Measurements from ENCODE around the gene YIPF1. TPM values are rescaled to one million over a fixed set of nuclear protein-coding genes. Genes with fewer than 3 reads are reported as not detected.

Gene YIPF1
- total RNA-seq, 4 donors from 2014 or later: 14.1 to 27.1 (median 17.6) TPM

DNA sequence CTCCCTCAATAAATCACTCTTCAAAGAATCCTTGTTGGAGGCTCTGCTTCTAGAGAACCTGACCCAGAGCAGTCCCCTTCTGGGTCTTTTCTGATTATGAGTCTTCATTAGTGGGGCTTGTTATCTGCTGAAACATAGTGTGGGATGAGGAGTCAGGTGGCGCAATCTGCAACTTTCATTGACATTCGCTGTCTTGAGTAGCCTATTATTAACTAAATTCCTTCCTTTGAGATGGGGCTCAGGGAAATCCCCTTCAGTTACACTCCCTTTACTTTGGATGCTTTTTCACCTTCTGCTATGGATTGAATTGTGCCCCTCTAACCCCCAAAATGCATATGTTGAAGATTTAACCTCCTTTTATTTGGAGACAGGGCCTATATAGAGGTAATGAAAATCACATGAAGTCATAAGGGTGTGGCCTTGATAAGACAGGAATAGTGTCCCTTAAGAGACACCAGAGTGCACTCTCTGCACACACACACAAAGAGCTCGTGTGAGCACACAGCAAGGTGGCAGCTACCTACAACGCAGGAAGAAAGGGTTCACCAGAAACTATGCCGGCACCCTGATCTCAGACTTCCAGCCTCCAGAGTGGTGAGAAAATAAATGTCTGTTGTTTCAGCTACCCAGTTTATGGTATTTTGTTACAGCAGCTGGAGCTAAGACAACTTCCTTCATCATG lies 23.9 kb upstream of the YIPF1 start:
- Histone ChIP-seq H3K27me3 (no peaks in the 10 kb centered on the region), H3K9me3 (no peaks in the 10 kb centered on the region), H3K4me1 (no peaks in the 10 kb centered on the region), H3K4me3 (no peak overlapping the region), H3K27ac (no peak overlapping the region), H3K36me3 (peaks cover 0 to 64% of the 10 kb centered on the region in 2 donors)
- WGBS, 2 donors (ENCODE audit: low coverage in 1 of 2): 84 to 85% methylated on average over 5 of the region's 5 CpGs
- no peak for TF ChIP-seq POLR2A (IDR thresholded peaks at IDR 0.05)
- TF ChIP-seq, protein P1, sequence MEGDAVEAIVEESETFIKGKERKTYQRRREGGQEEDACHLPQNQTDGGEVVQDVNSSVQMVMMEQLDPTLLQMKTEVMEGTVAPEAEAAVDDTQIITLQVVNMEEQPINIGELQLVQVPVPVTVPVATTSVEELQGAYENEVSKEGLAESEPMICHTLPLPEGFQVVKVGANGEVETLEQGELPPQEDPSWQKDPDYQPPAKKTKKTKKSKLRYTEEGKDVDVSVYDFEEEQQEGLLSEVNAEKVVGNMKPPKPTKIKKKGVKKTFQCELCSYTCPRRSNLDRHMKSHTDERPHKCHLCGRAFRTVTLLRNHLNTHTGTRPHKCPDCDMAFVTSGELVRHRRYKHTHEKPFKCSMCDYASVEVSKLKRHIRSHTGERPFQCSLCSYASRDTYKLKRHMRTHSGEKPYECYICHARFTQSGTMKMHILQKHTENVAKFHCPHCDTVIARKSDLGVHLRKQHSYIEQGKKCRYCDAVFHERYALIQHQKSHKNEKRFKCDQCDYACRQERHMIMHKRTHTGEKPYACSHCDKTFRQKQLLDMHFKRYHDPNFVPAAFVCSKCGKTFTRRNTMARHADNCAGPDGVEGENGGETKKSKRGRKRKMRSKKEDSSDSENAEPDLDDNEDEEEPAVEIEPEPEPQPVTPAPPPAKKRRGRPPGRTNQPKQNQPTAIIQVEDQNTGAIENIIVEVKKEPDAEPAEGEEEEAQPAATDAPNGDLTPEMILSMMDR (IDR thresholded peaks at IDR 0.05): no peak
- TF ChIP-seq POLR2AphosphoS5 (IDR thresholded peaks at IDR 0.05): no peak
- no peak for TF ChIP-seq EP300 (IDR thresholded peaks at IDR 0.05)
- no peak for ATAC-seq

DNA sequence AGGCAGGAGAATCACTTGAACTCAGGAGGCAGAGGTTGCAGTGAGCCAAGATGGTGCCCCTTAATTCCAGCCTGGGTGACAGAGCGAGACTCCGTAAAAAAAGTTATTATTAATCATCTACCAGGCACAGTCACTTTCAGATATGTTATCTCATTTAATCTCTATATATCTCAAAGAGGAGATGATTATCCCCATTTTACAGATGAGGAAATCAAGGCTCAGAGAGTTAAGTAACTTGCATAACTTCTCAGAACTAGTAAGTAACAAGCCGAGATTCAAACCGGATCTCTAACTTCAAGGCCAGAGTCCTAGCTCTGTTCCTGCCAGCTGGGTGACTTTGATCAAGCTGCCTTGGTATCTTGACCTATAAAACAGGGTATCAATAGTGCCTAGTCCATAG lies 21.8 kb upstream of the YIPF1 start:
- H3K36me3 ChIP-seq: peaks cover 0 to 64% of the 10 kb centered on the region in 2 donors
- TF ChIP-seq, protein P1 (IDR thresholded peaks at IDR 0.05): no peak
- no peak for TF ChIP-seq EP300 (IDR thresholded peaks at IDR 0.05)
- TF ChIP-seq POLR2A (IDR thresholded peaks at IDR 0.05): no peak
- TF ChIP-seq POLR2AphosphoS5 (IDR thresholded peaks at IDR 0.05): no peak
- no peaks in the 10 kb centered on the region for H3K27me3 ChIP-seq
- H3K4me3 ChIP-seq: no peak overlapping the region
- 94 to 100% methylated on average over 2 to 4 of the region's 4 CpGs for WGBS, 2 donors (ENCODE audit: low coverage in 1 of 2)
- no peak overlapping the region for H3K27ac ChIP-seq
- ATAC-seq: no peak
- H3K4me1 ChIP-seq: no peaks in the 10 kb centered on the region
- no peaks in the 10 kb centered on the region for H3K9me3 ChIP-seq

DNA sequence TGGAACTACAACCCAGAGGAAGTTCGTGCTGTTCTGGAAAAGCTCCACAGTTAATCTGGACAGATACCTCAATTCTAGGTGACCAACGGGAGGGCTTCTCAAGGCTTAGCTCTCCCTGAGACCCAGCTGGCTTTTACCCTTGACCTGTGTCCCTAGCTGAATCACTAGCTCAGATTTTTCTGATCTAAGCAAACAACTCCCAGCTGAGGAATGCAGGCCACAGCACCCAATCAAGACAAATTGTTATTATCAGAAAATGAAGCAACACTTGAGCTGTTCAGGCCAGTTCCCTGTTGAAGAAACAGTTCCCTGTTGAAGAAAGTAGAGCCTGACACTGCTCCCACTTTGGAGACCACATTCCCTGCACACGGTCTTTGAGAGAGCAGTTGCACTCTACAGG lies 20.3 kb upstream of the YIPF1 start:
- TF ChIP-seq, protein P1 (IDR thresholded peaks at IDR 0.05): no peak
- TF ChIP-seq POLR2AphosphoS5 (IDR thresholded peaks at IDR 0.05) (no peak), EP300 (IDR thresholded peaks at IDR 0.05) (no peak), POLR2A (IDR thresholded peaks at IDR 0.05) (no peak)
- no peaks in the 10 kb centered on the region for H3K4me1 ChIP-seq
- no peak for ATAC-seq
- no peaks in the 10 kb centered on the region for H3K27me3 ChIP-seq
- no peak overlapping the region for H3K4me3 ChIP-seq
- H3K36me3 ChIP-seq: peaks cover 0 to 57% of the 10 kb centered on the region in 2 donors
- H3K9me3 ChIP-seq: no peaks in the 10 kb centered on the region
- no peak overlapping the region for H3K27ac ChIP-seq
- WGBS, 2 donors (ENCODE audit: low coverage in 1 of 2): 58 to 92% methylated on average over 1 to 2 of the region's 3 CpGs

DNA sequence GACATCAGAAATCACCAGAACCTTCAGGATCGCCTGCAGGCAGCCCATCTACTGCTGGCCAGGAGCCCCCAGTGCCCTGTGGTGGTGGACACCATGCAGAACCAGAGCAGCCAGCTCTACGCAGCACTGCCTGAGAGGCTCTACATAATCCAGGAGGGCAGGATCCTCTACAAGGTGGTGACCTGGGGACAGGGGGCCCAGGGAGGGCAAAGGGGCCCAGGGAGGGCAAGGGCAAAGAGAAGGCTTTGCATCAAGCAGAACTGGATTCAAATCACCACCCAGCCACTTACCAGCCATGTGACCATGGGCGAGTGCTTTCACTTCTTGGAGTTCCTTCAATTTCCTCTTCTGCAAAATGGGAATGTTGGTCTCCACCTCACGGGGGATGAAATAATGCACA lies 16.5 kb upstream of the YIPF1 start:
- Histone ChIP-seq H3K27me3 (no peaks in the 10 kb centered on the region), H3K36me3 (peaks cover 0 to 23% of the 10 kb centered on the region in 2 donors), H3K27ac (no peak overlapping the region), H3K4me3 (no peak overlapping the region), H3K4me1 (no peaks in the 10 kb centered on the region), H3K9me3 (no peaks in the 10 kb centered on the region)
- TF ChIP-seq, protein P1 (IDR thresholded peaks at IDR 0.05): no peak
- TF ChIP-seq POLR2AphosphoS5 (IDR thresholded peaks at IDR 0.05) (no peak), POLR2A (IDR thresholded peaks at IDR 0.05) (no peak), EP300 (IDR thresholded peaks at IDR 0.05) (no peak)
- 78% methylated on average over 2 of the region's 4 CpGs; no CpG with 5 or more reads in 1 of the 2 donors for WGBS, 2 donors (ENCODE audit: low coverage in 1 of 2)
- ATAC-seq: no peak

DNA sequence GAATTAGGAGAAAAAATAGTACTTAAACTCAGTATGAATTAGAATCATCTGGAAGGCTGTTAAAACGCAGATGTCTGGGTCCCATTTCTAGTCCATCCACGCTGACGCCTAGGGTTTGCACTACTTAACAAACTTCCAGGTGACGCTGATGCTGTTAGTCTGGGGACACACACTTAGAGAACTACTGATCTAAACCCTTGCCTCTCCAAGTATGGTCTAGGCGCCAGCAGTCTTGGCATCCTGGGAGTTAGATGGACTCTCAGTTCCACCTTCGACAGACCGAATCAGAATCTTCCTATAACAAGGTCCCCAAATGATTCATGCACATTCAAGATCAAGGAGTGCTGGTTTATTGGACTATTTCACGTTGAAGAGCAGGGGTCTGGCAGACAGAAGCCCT lies 15.9 kb upstream of the YIPF1 start:
- 90 to 96% methylated on average over 6 to 7 of the region's 8 CpGs for WGBS, 2 donors (ENCODE audit: low coverage in 1 of 2)
- ATAC-seq: no peak

More for the DNA sequence above, 15.9 kb upstream of the YIPF1 start:
- Histone ChIP-seq H3K27me3 (no peaks in the 10 kb centered on the region), H3K9me3 (no peaks in the 10 kb centered on the region), H3K4me1 (no peaks in the 10 kb centered on the region), H3K36me3 (peaks cover 0 to 23% of the 10 kb centered on the region in 2 donors), H3K4me3 (no peak overlapping the region), H3K27ac (no peak overlapping the region)
- no peak for TF ChIP-seq POLR2A (IDR thresholded peaks at IDR 0.05)
- TF ChIP-seq, protein P1 (IDR thresholded peaks at IDR 0.05): no peak
- no peak for TF ChIP-seq EP300 (IDR thresholded peaks at IDR 0.05)
